GM18907 (cell line): ENCODE measurements around the gene SUSD6.
A peak's percentile ranks its signal among the peaks of the same experiment; 100 is the strongest.
"Not testable (repeated sequence)": the region's sequence is repeated elsewhere in the genome, so short reads cannot be mapped to it uniquely, and the experiment has no call there.

ENCODE experiments used
- ATAC-seq: cut with Tn5 transposase; IDR thresholded peaks from one replicate; pipeline ENCODE4 v1.9.1; 2021; ENCODE audit warnings: mild to moderate bottlenecking, moderate library complexity; ENCODE audit not compliant: unreplicated experiment

SUSD6 gene

GRCh38 chr14:69587389-69587788, 24.0 kb upstream of the SUSD6 start:
- no peak for ATAC-seq

DNA sequence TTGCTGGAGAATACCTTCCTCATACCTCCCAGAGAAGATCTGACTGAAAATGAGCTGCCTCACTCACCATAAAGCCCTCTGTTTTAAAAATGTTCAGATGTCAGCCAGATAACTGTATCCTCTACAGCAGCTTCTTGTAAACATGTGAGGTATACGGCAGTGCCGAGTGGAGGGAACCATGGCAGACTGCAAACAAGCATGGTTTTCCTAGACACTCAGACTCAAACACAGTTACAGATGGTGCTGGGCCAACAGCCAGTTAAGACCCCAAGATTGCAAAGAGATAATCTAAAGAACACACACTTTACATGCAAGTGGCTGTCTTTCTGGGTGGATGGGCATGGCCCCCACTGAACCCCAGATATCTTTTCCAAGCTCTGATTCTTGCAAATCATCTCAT, 20.1 kb upstream of the SUSD6 start:
- ATAC-seq: no peak

DNA sequence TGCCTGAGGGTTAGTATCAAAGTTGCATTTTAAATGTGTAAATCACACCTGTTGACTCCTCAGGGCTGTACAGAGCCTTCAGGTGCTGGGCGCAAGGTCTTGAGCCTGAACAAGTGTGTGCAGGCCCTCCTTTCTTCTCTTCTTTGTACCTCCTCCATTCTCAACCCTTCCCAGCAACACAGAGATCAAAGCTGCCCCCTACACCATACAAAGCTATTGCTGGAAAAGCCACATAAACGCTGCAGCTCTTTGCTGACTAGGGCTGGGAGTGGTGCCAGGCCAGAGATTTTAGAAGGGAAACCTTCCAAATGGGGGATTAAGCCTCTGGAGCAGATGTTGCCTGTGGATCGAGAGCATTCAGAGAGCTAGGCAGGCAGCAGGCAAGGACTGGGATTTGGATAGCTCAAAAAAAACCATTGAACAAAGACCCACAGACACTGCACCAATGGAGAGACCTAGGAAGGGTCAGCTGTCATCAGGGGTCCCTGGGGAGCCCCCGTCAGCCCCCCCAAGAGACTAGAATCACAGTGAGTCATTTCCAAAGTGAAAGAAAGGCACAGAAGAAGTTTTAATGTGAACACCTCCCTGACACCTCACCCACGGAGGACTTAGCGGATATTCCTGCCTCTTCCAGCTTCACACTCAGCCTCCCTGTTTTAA, 18.2 kb upstream of the SUSD6 start:
- no peak for ATAC-seq

GRCh38 chr14:69594846-69595245, 16.6 kb upstream of the SUSD6 start:
- no peak for ATAC-seq

DNA sequence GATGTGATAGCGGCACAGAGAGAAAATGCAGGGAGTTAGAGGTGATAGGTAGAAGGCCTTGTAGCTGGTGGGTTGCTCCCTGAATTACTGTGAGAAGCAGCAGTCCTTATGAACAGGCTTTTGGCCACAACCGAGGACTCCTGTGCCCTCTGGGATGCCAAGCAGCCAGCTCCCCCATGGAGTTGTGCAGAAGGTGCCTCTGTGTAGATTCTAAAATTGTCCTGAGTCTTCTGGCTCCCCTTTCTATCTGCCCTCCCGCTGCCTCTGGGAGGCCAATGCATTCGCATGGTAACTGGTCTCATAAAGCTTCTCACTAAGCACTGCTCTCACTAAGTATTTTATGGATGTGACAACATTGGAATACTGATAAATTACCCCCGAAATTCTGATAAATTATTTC, 16.1 kb upstream of the SUSD6 start:
- no peak for ATAC-seq

DNA sequence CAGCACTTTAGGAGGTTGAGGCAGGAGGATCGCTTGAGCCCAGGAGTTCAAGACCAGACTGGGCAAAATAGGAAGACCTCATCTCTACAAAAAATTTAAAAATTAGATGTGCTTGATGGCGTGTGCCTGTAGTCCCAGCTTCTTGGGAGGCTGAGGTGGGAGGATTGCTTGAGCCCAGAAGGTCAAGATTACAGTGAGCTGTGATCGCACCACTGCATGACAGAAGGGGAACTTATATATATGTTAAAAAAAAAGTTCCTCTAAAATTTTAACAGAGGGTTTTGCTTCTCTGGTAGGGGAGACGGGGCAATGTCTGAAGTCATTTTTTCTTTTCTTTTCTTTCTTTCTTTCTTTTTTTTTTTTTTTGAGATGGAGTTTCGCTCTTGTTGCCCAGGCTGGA, 12.0 kb upstream of the SUSD6 start:
- ATAC-seq: not testable (repeated sequence)

DNA sequence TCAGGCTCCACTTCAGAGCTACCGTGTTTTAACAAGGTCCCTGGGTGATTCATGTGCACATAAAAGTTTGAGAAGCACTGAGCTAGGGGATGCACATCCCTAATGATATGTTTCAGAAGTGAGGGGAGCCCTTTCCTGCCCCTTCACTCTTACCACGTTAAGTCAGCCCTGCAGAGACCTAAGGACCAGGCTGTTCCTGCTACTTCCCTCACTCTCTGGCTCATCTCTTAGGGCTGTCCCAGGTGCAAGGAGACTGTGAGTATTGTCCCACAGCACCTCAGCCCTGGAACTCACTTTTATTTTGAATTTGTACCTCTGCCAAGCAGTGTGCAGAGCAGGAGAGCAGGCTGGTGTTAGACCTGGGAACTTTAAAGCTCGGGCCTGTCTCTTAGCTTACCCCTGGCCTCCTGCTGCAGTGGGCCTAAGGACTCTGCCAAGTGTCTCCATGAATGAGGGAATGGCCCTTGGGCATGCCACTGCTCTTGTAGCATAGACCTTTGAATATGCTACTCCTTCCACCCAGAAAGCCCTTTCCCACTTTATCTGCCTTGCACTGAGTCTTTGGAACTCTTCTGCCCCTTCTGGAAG, 11.0 kb upstream of the SUSD6 start:
- ATAC-seq: no peak

DNA sequence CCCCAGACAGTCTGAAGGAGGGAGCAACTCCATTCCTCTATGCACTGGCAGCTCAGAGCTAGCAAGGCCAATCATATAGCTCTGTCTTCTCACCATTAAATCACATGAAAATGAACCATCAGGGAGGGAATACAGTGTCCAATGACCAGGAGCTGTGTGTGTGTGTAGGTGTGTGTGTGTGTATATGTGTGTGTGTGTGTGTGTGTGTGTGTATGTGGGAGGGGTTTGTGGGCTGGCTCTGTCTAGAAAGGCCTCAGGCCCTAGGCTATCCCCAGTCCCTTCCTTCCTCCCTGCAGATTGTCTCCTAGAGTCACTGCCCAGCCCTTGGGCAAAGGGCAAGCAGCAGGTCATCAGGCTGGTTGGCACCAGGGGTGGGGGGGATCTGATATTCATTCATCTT, 5.7 kb upstream of the SUSD6 start:
- no peak for ATAC-seq

GRCh38 chr14:69606258-69607184, 4.9 kb upstream of the SUSD6 start:
- no peak for ATAC-seq

DNA sequence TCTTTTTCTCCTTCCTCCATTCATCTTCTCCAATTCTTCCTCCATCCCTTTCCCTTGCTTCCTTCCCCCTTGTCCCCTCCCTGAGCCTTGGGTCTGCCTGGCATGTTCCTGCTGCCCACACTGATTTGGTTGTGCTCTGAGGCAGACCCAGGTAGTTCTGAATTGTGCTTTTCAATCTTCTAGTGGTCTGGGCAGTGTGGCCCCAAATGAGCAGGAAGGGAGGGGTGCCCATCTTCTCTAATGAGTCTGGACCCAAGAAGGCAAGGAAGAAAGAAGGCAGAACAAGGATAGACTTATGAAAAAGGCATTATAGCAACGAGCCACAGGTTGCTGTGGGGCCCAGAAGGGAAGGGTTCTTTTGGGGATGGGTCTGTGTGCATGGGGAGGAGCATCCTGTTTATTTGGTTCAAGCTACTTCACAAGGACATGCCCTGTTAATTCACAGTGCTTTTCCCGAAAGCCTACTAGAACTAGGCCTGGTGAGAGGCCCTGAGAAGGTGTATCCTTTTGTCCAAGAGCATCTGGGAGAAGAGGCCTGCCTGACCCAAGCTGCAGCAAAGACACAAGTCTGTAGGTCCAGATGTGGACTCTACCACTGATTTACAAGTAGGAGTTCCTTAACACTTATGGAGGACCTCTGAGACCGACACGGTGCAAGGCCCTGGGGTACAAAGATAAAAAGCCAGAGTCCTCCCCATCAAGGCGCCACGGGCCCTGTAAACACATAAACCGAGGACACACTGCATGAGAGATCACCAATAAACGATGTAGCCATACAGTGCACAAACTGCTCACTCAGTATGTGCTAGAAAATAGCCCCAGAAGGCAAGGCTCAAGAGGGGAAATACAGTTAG, 1.1 kb upstream of the SUSD6 start:
- no peak for ATAC-seq

DNA sequence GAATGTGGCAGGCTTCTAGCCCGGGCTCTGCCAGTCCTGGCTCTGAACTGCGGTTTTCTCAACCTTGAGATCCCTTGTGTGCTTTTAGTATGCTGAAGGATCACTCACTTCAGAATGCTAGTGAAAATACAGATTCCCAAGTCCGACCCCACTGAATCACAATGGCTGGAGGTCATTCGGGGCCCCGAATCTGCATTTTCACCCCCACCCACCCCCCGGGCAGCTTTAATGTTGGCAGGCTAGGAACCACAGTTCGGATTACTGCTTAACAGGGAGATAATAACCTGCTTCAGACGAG, 573 bp upstream of the SUSD6 start:
- no peak for ATAC-seq

- peak; percentile 27 for ATAC-seq
Observed at GRCh38 chr14:69612014-69612782, 802 bp downstream of the SUSD6 start.

GRCh38 chr14:69612783-69613130, 1.4 kb downstream of the SUSD6 start:
- no peak for ATAC-seq

GRCh38 chr14:69613312-69614073, 2.1 kb downstream of the SUSD6 start:
- no peak for ATAC-seq

DNA sequence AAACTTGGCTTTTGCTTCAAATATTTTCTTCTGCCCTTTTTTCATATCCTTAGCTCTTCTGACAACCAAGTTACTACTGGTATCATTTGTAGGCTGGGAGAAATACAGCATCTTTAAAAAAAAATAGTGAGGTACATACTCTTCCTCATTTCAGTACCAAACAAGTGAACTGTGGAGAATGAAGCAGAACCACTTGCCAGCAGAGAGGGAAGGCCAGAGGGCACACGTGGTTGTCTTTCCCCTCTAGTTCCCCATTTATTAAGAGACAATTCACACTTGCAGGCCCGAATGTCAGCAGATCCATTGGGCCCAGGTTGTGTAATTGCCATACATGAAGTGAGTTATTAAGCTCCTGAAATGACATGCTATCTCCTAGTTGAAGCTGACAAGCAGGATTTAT, 3.2 kb downstream of the SUSD6 start:
- no peak for ATAC-seq

DNA sequence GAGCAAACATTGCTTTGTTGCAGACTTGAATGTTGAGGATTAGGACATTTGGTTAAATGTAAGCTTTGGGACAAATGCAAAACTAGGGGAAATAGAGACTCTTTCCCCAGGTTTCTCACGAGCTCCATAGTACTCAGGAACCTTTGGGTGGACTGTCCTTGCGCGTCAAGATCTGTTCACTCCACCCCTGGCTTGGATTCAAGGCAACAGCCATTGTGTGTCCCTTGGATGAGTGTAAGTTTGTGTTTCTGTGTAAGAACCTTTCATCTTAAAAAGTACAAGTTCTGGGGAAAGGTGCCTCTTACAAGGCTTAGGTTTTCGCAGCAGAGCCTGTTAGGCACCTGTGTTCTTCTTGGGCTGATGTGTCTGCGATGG, 3.7 kb downstream of the SUSD6 start:
- ATAC-seq: no peak

GRCh38 chr14:69615496-69616407, 4.4 kb downstream of the SUSD6 start:
- peak; percentile 52 for ATAC-seq

DNA sequence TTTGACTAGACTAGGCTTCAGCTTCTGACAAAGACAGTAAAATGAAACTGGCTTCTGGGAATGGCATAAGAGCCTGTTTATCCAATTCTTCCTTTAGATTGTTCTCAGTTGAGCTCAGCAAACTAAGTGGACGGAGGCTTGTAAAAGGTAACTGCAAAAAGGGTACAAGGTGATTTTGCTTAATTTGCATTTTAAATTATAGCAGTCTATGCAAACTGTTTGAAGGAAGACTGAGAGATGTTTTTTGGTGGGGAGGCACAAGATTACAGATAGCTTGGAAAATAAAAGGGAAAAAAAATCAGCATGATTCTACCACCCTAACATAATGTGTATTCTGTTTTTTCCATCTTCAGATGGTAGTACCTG, 5.0 kb downstream of the SUSD6 start:
- no peak for ATAC-seq

- no peak for ATAC-seq
Observed at GRCh38 chr14:69617796-69618195, 6.4 kb downstream of the SUSD6 start.
